Measurements from ENCODE around the gene POU2AF3.

The POU2AF3 gene

GRCh38 chr11:111324277-111324720 is 26.0 kb downstream of the POU2AF3 start:
- Histone ChIP-seq H3K4me3 (ENCODE audit: insufficient read depth, low read depth, low read length) (no peak overlapping the region), H3K36me3 (ENCODE audit: control insufficient read depth, insufficient read depth, low read length) (no peaks in the 10 kb centered on the region), H3K27ac (ENCODE audit: insufficient read depth, low read depth, low read length, poor library complexity, severe bottlenecking) (no peak overlapping the region), H3K27me3 (ENCODE audit: control insufficient read depth, insufficient read depth, low read length, poor library complexity, severe bottlenecking) (no peaks in the 10 kb centered on the region), H3K4me1 (ENCODE audit: control insufficient read depth, insufficient read depth, low read length) (peaks cover 8% of the 10 kb centered on the region), H3K9me3 (ENCODE audit: control insufficient read depth, low read length) (no peaks in the 10 kb centered on the region)
- 90 to 97% methylated on average over 5 of the region's 5 CpGs for WGBS, 2 experiments

- 89 to 95% methylated on average over 5 of the region's 5 CpGs for WGBS, 2 experiments
- Histone ChIP-seq H3K27me3 (ENCODE audit: control insufficient read depth, insufficient read depth, low read length, poor library complexity, severe bottlenecking) (no peaks in the 10 kb centered on the region), H3K4me1 (ENCODE audit: control insufficient read depth, insufficient read depth, low read length) (peaks cover 8% of the 10 kb centered on the region), H3K36me3 (ENCODE audit: control insufficient read depth, insufficient read depth, low read length) (no peaks in the 10 kb centered on the region), H3K27ac (ENCODE audit: insufficient read depth, low read depth, low read length, poor library complexity, severe bottlenecking) (no peak overlapping the region), H3K4me3 (ENCODE audit: insufficient read depth, low read depth, low read length) (no peak overlapping the region), H3K9me3 (ENCODE audit: control insufficient read depth, low read length) (no peaks in the 10 kb centered on the region)
These were observed 26.9 kb downstream of the POU2AF3 start for GRCh38 chr11:111325259-111325658.

DNA sequence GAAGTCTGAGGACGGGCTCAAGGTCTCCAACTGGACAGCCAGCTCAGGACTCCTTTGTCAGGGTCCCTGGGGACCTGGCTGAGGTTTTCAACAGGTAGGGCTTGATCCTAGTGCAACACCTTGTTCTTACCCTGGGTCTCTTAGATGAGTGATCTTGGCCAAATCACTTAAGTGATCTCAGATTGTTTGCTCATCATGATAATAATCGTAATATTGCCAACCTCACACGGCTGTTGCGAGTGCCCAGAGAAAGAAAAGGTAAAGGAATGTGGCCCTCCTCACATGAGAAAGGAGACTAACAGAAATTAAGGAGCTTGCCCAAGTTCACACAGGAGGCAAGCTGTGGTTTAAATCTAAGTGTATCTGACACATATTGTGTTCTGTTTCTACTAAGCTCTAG is 28.5 kb downstream of the POU2AF3 start:
- H3K4me1 ChIP-seq (ENCODE audit: control insufficient read depth, insufficient read depth, low read length): no peaks in the 10 kb centered on the region
- WGBS, 2 experiments: 94 to 97% methylated on average over 4 of the region's 4 CpGs
- no peaks in the 10 kb centered on the region for H3K27me3 ChIP-seq (ENCODE audit: control insufficient read depth, insufficient read depth, low read length, poor library complexity, severe bottlenecking)
- H3K27ac ChIP-seq (ENCODE audit: insufficient read depth, low read depth, low read length, poor library complexity, severe bottlenecking): no peak overlapping the region
- H3K36me3 ChIP-seq (ENCODE audit: control insufficient read depth, insufficient read depth, low read length): no peaks in the 10 kb centered on the region
- H3K9me3 ChIP-seq (ENCODE audit: control insufficient read depth, low read length): no peaks in the 10 kb centered on the region
- no peak overlapping the region for H3K4me3 ChIP-seq (ENCODE audit: insufficient read depth, low read depth, low read length)

GRCh38 chr11:111327908-111328624 is 29.7 kb downstream of the POU2AF3 start:
- H3K4me1 ChIP-seq (ENCODE audit: control insufficient read depth, insufficient read depth, low read length): no peaks in the 10 kb centered on the region
- H3K4me3 ChIP-seq (ENCODE audit: insufficient read depth, low read depth, low read length): no peak overlapping the region
- no peaks in the 10 kb centered on the region for H3K27me3 ChIP-seq (ENCODE audit: control insufficient read depth, insufficient read depth, low read length, poor library complexity, severe bottlenecking)
- H3K27ac ChIP-seq (ENCODE audit: insufficient read depth, low read depth, low read length, poor library complexity, severe bottlenecking): no peak overlapping the region
- WGBS, 2 experiments: 85% methylated on average over 8 of the region's 8 CpGs
- no peaks in the 10 kb centered on the region for H3K36me3 ChIP-seq (ENCODE audit: control insufficient read depth, insufficient read depth, low read length)
- H3K9me3 ChIP-seq (ENCODE audit: control insufficient read depth, low read length): no peaks in the 10 kb centered on the region

DNA sequence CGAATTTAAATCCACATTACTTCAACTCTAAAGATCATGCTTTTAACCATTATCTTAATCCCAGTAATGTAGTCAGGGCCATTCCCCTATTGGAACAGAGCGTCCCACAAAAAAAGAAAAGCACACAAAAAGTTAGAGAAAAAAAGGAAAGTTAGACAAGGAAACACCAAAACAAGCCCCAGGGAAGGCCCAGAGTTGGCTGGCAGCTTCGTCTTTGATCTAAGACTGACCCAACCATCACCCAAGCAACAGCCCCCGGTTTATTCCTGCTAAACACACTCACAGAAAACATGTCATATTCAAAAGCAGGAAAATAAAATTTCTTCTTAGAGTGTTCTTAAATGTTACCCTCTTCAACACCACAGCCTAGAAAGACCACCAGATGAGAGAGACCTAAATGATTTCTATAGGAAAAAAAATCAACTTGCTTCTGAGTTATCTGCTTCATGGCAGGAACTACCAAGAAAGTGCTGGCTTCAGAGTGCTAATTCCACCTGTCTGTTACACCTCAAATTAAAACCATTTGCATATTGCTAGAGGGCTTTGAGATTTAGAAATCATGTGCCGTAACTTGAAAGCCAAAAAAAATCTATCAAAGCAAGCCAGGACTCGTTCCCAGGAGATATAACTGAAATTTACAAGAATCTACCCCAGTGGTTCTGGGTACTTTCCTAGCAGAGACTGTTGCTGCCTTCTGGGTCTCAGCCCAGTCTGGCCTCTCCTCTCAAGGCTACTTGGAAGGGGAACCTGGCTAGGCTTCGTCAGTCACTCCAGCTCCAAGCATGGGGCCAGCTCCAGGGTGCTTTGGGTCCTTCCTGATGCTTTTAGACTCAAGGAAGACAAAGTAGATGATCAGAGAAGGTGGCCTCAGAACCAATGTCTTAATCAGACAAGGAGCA is 31.2 kb downstream of the POU2AF3 start:
- Histone ChIP-seq H3K27ac (ENCODE audit: insufficient read depth, low read depth, low read length, poor library complexity, severe bottlenecking) (no peak overlapping the region), H3K9me3 (ENCODE audit: control insufficient read depth, low read length) (no peaks in the 10 kb centered on the region), H3K4me1 (ENCODE audit: control insufficient read depth, insufficient read depth, low read length) (no peaks in the 10 kb centered on the region), H3K36me3 (ENCODE audit: control insufficient read depth, insufficient read depth, low read length) (no peaks in the 10 kb centered on the region), H3K4me3 (ENCODE audit: insufficient read depth, low read depth, low read length) (no peak overlapping the region), H3K27me3 (ENCODE audit: control insufficient read depth, insufficient read depth, low read length, poor library complexity, severe bottlenecking) (no peaks in the 10 kb centered on the region)
- WGBS, 2 experiments: 85 to 89% methylated on average over 6 to 7 of the region's 7 CpGs

GRCh38 chr11:111330234-111330893 is 32.0 kb downstream of the POU2AF3 start:
- 90 to 94% methylated on average over 2 of the region's 2 CpGs for WGBS, 2 experiments

DNA sequence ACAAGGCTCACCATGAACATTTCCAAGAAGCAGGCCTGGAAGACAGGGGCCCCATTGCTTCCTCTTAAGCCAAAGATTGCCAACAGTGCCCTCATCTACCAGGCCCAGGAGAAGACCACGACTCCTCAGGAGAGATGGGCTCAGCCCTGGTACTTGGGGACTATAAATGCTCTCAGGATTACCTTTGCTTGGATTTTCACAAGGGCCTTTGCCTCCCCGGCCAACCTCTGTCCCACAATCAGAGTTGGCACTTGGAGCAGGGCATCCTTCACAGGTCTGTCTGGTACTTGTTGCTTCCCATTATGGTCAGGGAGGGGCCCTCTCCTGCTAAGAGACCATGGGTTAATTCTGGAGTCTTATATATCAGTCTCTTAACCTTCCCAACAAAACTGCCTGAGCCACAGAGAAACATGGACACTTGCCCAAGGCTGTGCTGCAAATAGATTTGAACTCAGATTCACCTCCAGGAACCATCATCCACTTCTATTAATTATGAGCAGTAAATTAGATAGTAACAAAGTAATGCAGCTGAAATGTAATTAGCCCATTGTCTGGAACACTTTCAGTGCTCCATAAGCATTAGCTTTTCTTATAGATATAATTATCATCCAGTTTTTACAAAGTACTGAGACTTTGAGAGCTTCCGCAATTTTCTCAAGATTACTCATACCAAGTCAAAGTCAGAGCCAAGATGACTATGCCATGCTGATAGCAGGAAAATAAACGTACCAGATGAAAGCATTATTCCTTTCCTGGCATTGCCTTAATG is 33.5 kb downstream of the POU2AF3 start:
- peaks cover 2% of the 10 kb centered on the region for H3K4me1 ChIP-seq (ENCODE audit: control insufficient read depth, insufficient read depth, low read length)
- H3K4me3 ChIP-seq (ENCODE audit: insufficient read depth, low read depth, low read length): no peak overlapping the region
- WGBS, 2 experiments: 90 to 93% methylated on average over 4 of the region's 4 CpGs
- H3K36me3 ChIP-seq (ENCODE audit: control insufficient read depth, insufficient read depth, low read length): no peaks in the 10 kb centered on the region
- no peaks in the 10 kb centered on the region for H3K27me3 ChIP-seq (ENCODE audit: control insufficient read depth, insufficient read depth, low read length, poor library complexity, severe bottlenecking)
- no peak overlapping the region for H3K27ac ChIP-seq (ENCODE audit: insufficient read depth, low read depth, low read length, poor library complexity, severe bottlenecking)
- no peaks in the 10 kb centered on the region for H3K9me3 ChIP-seq (ENCODE audit: control insufficient read depth, low read length)

More at GRCh38 chr11:111330234-111330893, 32.0 kb downstream of the POU2AF3 start:
- Histone ChIP-seq H3K36me3 (ENCODE audit: control insufficient read depth, insufficient read depth, low read length) (no peaks in the 10 kb centered on the region), H3K4me1 (ENCODE audit: control insufficient read depth, insufficient read depth, low read length) (peaks cover 2% of the 10 kb centered on the region), H3K27ac (ENCODE audit: insufficient read depth, low read depth, low read length, poor library complexity, severe bottlenecking) (no peak overlapping the region), H3K27me3 (ENCODE audit: control insufficient read depth, insufficient read depth, low read length, poor library complexity, severe bottlenecking) (no peaks in the 10 kb centered on the region), H3K9me3 (ENCODE audit: control insufficient read depth, low read length) (no peaks in the 10 kb centered on the region), H3K4me3 (ENCODE audit: insufficient read depth, low read depth, low read length) (no peak overlapping the region)

GRCh38 chr11:111334532-111335502 is 36.5 kb downstream of the POU2AF3 start:
- H3K27me3 ChIP-seq (ENCODE audit: control insufficient read depth, insufficient read depth, low read length, poor library complexity, severe bottlenecking): no peaks in the 10 kb centered on the region
- peaks cover 2% of the 10 kb centered on the region for H3K9me3 ChIP-seq (ENCODE audit: control insufficient read depth, low read length)
- H3K27ac ChIP-seq (ENCODE audit: insufficient read depth, low read depth, low read length, poor library complexity, severe bottlenecking): no peak overlapping the region
- H3K4me1 ChIP-seq (ENCODE audit: control insufficient read depth, insufficient read depth, low read length): peaks cover 2% of the 10 kb centered on the region
- H3K36me3 ChIP-seq (ENCODE audit: control insufficient read depth, insufficient read depth, low read length): no peaks in the 10 kb centered on the region
- H3K4me3 ChIP-seq (ENCODE audit: insufficient read depth, low read depth, low read length): no peak overlapping the region
- 88 to 89% methylated on average over 9 of the region's 9 CpGs for WGBS, 2 experiments

- H3K9me3 ChIP-seq (ENCODE audit: control insufficient read depth, low read length): peaks cover 3% of the 10 kb centered on the region
- 96% methylated on average over 6 of the region's 6 CpGs for WGBS, 2 experiments
- H3K27me3 ChIP-seq (ENCODE audit: control insufficient read depth, insufficient read depth, low read length, poor library complexity, severe bottlenecking): no peaks in the 10 kb centered on the region
- peaks cover 2% of the 10 kb centered on the region for H3K4me1 ChIP-seq (ENCODE audit: control insufficient read depth, insufficient read depth, low read length)
- H3K27ac ChIP-seq (ENCODE audit: insufficient read depth, low read depth, low read length, poor library complexity, severe bottlenecking): no peak overlapping the region
- no peaks in the 10 kb centered on the region for H3K36me3 ChIP-seq (ENCODE audit: control insufficient read depth, insufficient read depth, low read length)
- H3K4me3 ChIP-seq (ENCODE audit: insufficient read depth, low read depth, low read length): no peak overlapping the region
These were observed 37.2 kb downstream of the POU2AF3 start for GRCh38 chr11:111335549-111335948.

Data from ectodermal cell (in vitro differentiated cells).